NCI-H2081 (cell line): ENCODE results near the gene COL4A3.

Experiments
- DNase-seq, 2 experiments: peaks; one replicate each; lab custom pipeline; 2025; lab: John Stamatoyannopoulos, UW

Gene COL4A3

DNA sequence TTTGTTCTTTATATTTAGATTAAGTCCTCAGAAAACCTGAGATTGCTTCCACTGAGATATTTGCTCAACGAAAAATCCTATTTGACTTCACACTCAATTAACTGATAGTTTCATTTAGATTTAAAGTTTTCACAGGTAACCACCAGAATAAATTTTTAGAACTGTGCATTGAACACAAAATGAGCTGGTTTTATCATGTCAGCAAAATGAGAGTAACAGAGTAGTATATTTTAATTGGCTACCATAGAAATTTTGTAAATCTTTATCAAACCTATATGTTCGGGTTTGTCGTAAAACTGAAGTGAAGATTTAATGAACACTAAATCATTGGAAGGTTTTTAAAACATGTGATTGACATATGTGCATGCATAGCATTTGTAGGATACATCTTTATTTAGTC, 127.9 kb downstream of the COL4A3 start:
- no peak for DNase-seq

DNA sequence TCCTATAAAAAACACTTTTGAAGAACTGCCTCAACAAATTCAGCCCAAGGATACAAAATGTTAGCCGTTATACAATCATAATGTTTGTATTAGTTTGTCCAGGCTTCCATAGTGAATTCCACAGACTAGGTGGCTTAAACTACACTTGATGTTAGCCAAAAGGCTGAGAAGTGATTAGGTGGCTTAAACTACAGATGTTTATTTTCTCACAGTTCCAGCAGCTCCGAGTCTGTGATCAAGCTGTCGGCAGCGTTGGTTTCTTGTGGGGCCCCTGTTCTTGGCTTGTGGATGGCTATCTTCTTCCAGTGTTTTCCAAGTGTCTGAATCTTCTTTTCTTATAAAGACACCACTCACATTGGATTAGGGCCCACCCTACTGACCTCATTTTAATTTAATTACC, 129.1 kb downstream of the COL4A3 start:
- no peak for DNase-seq

DNA sequence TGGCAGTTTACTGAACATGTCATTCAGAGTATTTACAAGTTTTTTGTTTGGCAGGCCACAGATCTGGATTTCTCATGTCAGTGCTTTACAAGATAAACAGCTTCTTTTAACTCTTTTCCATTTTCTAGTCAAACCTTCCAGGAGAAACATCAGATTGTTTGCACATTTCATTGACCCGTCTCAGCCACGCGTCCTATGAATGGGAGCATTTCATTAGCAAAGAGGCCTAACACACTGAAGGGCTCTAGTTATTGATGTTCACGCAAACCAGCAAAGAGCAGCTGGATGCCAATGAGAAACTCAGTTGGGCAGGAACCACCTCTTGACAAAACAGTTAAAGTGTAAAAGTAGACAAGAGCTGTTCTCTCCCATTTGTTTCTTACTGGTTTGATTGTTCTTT, 131.4 kb downstream of the COL4A3 start:
- DNase-seq: no peak

DNA sequence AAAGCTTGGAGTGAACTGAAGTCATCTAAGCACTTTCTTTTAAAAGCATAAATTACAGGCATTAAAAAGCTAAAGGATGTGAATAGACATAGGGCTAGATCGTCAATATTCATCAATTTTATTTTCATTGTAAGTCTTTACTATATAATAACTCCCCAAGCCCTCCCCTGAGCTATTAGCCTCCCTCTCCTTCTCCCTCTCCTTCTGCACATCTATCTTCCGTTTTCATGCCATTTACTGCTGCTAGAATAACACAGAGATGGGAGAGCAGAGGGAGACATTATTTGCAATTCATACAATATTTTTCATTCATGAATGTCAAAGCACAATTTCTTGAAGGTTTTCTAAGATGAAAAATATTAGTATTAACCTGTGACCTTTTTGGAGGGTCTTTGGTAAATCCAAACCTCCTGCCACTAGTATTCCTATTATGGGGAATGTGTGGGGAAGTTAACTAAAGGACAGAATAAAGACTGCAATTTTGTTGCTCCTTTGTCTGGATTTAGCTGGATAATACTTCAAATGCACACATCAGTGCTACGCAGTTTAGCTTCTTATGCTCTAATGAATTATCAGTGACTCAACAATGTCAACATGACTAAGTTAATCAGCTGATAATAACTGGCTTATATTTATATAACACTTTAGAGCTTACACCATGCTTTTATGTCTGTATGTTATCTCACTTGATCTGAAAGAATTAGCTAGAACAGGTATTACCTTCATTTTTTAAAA, 132.4 kb downstream of the COL4A3 start:
- no peak for DNase-seq

DNA sequence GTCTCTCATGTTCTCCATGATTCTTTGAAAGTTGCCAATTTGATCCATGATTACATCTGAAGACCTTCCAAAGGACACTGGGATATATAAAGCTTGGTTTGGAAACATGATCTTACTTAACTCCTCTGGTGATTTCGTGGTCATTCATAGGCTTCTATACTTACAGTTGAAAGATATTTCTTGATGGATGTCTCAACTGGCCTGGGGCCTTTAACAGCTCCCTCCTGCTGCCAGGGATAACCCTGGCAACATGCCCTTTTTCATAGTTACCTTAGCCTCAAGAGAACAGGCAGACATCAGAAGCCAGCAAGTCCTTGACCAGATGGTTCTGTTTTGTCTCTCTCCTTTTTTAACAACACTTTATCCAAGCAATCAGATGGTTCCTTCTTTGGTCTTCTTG, 137.1 kb downstream of the COL4A3 start:
- no peak for DNase-seq

DNA sequence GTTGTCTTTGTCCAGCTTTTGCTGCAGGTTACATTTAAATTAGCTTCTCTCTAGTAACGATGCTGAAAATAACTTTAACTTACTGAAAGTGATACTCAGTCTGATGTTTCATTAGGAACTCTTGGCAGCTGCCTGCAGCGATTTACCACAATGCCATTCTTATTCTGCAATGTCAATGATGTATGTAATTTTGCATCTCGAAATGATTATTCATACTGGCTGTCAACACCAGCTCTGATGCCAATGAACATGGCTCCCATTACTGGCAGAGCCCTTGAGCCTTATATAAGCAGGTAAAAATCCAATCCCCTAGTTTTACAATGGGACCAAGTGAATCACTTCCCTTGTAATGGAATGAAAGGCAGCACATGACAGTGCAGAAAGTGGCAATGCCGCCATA, 144.4 kb downstream of the COL4A3 start:
- DNase-seq: no peak

DNA sequence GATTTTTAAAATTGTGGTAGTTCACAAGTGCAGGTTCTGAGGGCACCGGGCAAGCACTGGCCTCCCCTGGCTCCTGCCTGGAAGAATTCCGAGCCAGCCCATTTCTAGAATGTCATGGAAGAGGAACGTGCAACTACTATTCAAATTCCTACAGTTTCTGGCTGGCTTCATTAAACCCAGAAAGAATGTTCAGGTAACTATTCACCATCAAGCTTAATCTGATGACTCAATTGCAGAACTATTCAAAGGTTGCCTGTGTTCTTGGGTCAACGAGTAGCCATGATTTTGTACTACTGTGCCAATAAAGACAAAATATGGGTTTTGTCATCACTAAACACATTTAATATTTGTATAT, 146.3 kb downstream of the COL4A3 start:
- DNase-seq: no peak

DNA sequence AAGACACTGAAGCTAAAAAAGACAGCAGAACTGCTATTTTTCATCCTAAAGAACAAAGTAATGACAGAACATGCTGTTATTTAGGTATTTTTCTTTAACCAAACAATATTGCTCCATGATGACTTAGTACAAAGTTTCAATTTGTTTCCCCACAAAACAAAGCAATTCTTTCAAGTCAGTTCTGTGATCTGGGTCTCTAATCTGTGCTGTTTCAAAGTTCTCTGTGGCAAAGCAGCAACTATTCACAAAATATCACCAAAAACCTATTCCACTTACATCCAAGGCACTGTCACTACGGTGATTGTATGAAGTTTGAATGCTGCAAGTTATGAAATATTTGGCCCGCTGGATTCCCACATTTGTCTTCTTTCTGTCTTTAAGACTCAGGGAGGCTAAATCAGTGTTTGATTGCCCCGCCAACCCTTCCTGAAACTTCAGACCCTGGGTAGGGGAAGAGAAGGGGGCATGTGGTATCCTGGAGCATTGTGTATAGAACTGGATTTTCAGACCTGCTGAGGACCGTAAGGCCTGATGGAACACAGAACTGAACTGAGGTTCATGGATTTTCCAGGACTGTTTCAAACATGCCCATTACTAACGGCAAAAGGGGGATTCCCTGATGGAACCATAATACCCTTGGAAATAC, 147.6 kb downstream of the COL4A3 start:
- no peak for DNase-seq

DNA sequence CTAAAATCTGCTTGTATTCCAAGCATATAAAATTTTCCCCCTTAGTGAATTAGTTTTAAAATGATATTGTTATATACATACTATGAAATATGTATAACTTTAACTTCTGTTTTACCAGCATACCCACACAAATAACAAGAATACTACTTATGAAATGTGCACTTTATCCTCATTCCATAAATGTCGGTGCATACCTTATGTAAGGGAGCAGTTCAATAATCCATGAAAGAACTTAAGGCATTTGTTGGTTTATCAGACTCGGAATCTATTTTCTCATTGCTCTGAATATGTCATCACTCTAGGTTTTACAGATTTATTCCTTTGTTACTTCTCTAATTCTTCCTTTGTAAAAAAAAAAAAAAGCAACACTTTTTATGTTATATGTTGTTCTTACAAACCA, 148.2 kb downstream of the COL4A3 start:
- DNase-seq: no peak

DNA sequence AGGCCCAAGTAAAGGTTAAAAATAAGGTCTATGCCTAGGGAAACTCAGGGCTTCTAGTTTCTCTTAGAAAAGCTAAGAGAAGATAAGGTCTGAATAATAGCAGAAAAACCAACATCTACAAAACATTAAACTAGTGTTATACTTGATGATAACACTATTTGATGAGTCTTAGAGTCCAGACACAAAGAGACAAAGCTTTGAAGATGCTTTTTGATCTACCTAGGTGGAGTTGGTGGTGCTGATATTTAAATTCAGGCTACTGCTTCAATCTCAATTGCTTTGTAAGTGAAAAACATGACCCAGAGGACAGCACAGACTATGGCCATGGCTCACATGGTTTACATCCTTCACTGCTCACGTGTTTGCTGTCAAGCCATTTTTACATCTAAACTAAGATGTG, 148.9 kb downstream of the COL4A3 start:
- DNase-seq: no peak

DNA sequence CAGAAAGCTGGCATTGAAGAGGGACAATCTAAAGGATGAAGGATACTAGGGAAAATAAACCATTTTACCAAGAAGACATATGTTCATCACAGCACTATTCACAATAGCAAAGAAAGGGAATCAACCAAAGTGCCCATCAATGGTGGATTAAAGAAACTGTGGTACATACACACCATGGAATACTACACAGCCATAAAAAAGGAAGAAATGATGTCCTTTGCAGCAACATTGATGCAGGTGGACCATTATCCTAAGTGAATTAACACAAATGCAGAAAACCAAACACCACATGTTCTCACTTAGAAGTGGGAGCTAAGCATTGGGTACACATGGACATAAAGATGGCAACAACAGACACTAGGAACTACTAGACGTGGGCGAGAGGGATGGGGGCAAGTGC, 153.4 kb downstream of the COL4A3 start:
- no peak for DNase-seq

DNA sequence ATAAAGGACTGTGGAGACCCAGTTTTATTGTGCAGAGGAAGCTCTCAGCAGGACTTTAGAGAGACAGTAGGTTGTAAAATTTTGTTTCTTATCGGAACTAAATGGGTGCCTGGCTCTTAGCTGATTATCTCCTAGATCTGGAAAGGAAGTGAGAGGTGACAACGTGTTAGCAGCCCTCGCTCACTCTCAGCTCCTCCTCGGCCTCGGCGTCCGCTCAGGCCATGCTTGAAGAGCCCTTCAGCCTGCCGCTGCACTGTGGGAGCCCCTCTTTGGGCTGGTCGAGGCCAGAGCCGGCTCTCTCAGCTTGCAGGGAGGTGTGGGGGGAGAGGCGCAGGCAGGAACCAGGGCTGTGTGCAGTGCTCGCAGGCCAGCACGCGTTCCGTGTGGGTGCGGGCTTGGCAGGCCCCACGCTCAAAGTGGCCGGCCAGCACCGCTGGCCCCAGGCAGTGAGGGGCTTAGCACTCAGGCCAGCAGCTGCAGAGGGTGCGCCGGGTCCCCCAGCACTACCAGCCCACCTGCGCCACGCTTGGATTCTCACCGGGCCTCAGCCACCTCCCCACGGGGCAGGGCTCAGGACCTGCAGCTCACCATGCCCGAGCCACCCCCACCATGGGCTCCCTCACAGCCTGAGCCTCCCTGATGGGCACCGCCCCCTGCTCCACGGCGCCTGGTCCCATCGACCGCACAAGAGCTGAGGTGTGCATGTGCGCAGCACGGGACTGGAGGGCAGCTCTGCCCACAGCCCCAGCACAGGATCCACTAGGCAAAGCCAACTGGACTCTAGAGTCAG, 156.1 kb downstream of the COL4A3 start:
- DNase-seq: no peak

DNA sequence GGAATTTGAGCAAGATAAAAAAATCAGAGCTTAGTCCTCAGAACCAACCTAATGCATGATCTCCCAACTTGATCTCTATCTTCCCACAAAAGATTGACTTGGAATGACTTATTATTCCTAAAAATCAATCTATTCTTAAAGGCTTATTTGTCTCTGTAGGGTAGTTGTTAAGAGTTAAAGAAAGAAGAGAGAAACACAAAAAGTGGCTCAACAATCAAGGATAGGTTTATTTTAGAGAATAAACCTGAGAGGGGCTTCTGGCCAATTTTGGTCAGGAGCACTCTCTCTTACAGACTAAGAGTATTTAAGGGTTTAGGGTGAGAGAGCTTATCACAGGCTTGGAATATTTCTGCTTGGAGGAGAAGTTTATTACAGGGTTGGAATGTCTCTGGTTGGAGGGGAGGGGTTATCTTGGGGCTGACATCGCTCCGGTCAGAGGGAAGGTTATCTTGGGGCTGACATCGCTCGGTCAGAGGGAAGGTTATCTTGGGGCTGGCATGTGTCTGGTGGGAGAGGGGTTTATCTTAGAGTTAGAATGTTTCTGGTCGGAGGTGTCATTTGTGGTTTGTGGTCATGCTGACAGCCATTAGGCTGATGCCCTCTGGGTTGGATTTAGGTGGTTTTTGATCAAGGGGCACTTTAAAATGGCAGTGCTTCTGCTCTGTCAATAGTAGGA, 158.2 kb downstream of the COL4A3 start:
- no peak for DNase-seq

DNA sequence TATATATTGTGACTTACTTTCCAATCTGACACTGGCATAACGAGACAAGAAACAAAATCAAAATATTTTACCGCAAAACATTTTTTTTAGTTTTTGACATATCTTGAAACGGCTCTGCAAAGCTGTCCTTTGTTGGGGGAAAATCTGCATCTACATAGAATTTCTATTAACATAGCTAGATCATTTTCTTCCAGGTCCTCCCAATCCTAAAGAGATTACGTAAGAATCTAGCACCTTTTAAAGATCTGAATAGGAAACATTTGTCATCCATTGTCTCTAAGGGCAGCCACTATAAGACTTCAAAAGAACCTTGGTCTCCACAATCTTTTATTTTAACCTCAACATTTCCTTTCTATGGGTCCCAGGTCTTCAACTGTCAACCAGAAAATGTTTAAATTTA, 159.4 kb downstream of the COL4A3 start:
- no peak for DNase-seq

DNA sequence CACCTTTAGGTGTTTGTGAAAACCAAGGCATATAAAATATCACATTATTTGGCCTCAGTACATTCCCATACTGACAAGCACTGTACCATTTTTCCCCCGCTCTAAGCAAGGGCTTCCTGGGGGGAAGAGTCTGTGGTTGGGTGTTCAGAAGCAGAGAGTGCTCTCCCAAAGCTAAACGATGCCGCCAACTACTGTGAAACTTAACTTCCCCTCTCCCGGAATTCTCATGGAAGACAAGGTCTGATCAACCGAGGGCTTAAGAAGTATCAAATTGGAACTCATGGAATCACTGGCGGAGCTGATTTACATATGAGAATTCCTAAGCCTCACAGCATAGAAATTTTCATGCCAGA, 160.2 kb downstream of the COL4A3 start:
- DNase-seq: peak in 1 of 2 experiments; percentile 33

DNA sequence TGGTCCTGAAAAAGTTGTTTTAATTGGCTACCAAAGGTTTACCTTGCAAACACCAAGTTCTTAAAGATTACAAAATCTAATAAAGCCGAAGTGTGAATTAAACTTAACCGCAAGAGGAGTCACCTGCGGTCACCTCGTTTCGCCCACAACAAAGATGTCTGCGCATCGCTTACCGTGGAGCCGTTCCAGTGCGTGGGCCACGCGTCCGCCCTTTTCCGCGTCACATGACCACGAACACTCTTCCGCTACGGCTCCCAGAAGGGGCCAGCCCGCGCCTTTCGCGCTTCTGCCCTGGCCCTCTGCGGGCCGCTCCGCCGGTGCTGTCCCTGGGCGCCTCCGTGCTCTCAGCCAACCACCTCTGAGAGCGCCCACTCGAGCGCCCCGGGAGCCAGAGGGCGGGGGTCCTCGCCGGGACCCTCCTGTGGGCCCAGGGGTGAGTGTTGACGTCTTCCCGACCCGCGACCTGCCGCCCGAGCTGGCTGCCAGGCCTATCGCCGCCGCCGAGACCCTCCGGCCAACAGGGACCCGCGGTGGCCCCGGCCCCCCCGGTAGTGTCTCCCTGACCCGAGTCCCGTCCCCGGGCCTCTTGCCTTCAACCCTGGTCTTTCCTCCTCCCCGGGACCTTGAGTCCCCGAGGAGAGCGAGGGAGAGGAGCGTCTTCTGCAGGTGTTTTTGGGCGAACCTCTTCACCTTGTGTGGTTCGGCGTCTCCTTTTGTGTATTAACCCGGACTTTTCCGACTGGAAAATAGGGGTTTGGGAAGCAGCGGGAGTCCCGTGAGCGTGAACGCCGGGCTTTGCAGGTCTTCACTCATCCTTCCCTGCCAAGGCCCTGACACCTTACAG, 160.8 kb downstream of the COL4A3 start, which contains the start of gene MFF:
MFF (plus strand) TSS at position 257 of the 844 bp plus-strand sequence. CDS start 5,415 bp downstream, outside the sequence.
- DNase-seq: peak; percentile 90 to 93

DNA sequence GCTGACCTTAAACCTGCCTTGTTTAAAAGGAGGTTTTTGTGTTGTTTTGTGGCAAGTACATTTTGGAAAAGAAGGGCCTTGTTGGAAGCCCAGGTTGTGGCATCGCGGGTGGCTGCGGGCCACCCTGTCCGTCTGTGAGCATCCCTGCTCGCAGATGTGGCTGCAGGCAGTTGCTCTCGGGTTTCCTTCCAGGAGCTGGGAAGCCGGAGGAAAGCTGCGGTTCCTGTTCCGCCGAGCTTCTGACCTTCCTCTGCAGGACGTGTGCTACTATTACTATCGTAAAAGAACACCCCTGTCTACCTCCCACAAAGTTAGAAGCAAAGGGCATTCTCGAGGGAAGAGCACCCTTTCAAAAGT, 161.4 kb downstream of the COL4A3 start:
- DNase-seq: peak in 1 of 2 experiments; percentile 2

DNA sequence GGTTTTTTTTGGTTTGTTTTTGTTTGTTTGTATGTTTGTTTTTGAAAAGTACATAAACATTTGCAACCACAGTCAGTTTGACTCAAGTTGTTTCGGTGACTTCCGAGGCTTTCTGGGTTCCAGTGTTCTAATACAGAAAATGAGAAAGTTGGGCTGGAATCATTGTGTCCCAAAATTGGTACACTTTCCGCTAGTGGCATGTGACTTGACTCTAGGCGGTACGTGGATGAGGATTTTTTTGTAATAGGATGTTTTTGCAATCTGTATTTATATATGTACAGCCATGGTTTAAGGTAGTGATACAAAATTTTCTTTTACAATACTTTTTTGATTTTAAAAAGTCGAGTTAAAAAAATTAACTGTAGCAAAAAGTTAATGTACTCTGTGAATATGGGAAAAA, 162.4 kb downstream of the COL4A3 start:
- DNase-seq: no peak

DNA sequence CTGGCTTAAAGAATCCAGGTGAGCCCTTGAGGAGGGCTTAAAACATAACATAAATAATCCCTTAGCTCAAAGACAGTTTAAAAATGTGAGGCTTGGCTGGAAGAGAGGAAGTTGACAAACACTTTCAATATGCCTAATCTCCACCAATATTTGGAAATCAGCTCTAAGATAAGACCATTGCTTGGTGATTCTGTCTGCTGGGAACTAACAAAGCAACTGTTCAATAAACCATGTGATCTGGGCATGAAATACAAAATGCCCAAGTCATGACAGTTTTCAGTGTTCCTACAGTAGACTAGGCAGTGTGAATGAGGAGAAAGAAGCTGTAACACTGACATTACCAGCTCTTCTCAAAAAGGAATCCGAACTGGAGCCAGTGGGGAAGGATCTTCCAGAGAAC, 171.3 kb downstream of the COL4A3 start:
- no peak for DNase-seq

DNA sequence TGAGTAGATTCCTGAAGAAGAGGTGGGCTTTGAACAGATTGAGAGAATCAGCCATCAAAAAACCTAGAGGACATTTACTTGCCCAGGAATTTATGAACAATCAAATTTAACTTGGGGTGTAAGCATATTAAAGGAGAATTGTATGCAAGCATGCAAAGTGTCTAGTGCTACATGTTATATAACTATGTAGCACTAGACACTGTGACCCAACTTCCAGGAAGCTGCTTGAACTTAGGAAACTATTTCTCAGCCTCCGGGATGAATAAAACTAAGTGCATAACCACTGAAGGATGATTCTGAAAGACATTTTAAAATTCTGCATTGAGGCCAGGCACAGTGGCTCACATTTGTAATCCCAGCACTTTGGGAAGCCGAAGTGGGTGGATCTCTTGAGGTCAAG, 173.0 kb downstream of the COL4A3 start:
- DNase-seq: no peak

DNA sequence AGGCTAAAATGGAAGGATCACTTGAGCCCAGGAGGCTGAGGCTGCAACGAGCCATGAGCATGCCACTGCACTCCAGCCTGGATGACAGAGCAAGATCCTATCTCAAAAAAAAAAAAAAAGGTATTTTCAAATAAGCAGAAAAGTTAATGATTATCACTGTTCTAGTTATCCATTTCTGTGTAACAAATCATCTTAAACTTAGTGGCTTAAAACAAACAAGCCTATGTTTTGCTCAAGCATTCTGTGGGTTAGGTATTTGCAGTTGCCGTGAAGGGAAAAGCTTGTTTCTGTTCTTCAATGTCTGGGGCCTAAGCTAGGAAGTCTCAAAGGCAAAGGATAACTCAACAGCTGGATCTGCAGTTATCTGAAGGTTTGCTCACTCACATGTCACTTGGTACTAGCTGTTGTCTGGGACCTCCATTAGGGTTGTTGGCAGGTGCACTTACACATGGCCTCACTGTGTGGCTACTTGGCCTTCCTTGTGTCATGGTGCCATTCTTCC, 174.7 kb downstream of the COL4A3 start:
- no peak for DNase-seq

DNA sequence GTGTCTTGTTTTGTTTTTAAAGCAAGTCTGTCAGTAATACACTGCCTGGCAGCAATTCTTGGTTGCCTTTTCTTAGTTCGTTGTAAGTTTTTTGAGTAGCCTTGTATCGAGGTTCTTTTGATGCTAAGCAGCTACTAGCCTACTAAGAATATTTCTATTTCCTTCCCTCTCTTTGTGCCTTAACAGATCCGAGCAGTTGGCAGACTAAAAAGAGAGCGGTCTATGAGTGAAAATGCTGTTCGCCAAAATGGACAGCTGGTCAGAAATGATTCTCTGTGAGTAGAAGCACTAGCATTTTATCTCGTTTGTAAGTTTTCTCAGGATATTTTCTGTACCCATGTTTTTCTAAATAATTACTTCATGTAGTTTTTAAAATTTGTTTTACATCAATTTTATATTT, 175.7 kb downstream of the COL4A3 start:
- DNase-seq: no peak
